ENCODE data around the gene RFX4. TPM values are rescaled to one million over a fixed set of nuclear protein-coding genes. Genes with fewer than 3 reads are reported as not detected.

Gene RFX4
- total and polyA plus RNA-seq, 9 of the 15 experiments (the other 6 are each of a cell fraction or from before 2014, with no cell fraction given) = not detected

DNA sequence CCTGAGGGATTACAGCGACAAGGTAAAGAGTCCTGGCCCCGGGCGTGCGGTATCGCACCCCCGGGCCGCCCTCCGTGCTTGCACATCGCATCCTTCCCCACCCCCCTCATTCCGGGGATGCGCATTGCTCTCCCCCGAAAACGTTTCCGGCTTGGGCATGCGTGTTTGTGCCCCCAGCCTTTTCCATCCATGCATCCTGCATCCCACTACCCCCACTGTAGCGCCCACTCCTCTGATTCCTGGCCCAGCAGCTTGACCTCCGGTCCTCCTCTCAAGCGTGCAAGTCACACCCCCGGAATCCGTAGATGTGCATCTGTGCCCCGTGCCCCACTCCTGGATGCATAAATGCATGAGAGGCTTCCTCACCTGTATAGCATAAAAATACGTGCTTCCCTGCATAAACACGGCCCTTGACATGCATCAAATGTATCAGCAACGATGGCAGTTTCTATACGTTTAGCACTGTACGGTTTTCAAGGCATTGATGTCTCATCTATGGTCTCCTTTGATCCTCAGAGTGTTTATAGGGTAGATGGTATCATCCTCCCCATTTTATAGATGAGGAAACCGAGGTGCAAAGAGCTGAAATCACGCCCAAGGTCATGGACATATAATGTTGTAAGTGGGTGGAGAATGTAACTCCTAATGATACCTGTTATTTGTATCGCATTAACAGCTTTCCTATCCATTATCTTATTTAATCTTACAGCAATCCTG lies 192.2 kb downstream of the RFX4 start (continued):
- TF ChIP-seq LCOR (CRISPR knock-in tag; IDR thresholded peaks at IDR 0.05) (no peak), HDAC1 (IDR thresholded peaks at IDR 0.05) (0 out of 4 replicates have a peak, but pooled peaks of 1 of the 2 experiments have one; percentile 2), FUS (optimal IDR thresholded peaks at IDR 0.05; ENCODE audit: low read depth, low read length) (no peak), NCOA1 (IDR thresholded peaks at IDR 0.05; ENCODE audit: low read depth) (no peak), TCF3 (CRISPR knock-in tag; IDR thresholded peaks at IDR 0.05) (no peak), CBX8 (IDR thresholded peaks at IDR 0.05; ENCODE audit: borderline replicate concordance, extremely low read depth, low read depth, low read length, poor library complexity, severe bottlenecking) (no peak), TEAD4 (IDR thresholded peaks at IDR 0.05; ENCODE audit: low read length) (no peak), TEAD4 (CRISPR knock-in tag; IDR thresholded peaks at IDR 0.05; ENCODE audit: borderline replicate concordance) (no peak), TFAM (CRISPR knock-in tag; conservative IDR thresholded peaks at IDR 0.05) (no peak), ELF1 (tag; IDR thresholded peaks at IDR 0.05) (no peak), SREBF2 (CRISPR knock-in tag; IDR thresholded peaks at IDR 0.05) (no peak), TBL1XR1 (IDR thresholded peaks at IDR 0.05; ENCODE audit: low read length in 2 of 2) (no peak), ARHGAP35 (IDR thresholded peaks at IDR 0.05; ENCODE audit: partially characterized antibody) (no peak), ESRRA (IDR thresholded peaks at IDR 0.05; ENCODE audit: borderline replicate concordance, low read depth) (peak; percentile 93), KDM5B (IDR thresholded peaks at IDR 0.05; ENCODE audit: insufficient replicate concordance, low read depth, low read length) (peak; percentile 61), MCM5 (IDR thresholded peaks at IDR 0.05; ENCODE audit: low read depth) (no peak), ZNF311 (CRISPR knock-in tag; IDR thresholded peaks at IDR 0.05) (no peak), ZNF696 (CRISPR knock-in tag; conservative IDR thresholded peaks at IDR 0.05) (no peak), KDM4B (IDR thresholded peaks at IDR 0.05; ENCODE audit: borderline replicate concordance in 2 of 2, low read depth in 1 of 2) (no peak), NFYB (IDR thresholded peaks at IDR 0.05; ENCODE audit: extremely low read depth, insufficient read length) (no peak), ZNF12 (CRISPR knock-in tag; IDR thresholded peaks at IDR 0.05) (no peak), ZC3H4 (CRISPR knock-in tag; IDR thresholded peaks at IDR 0.05; ENCODE audit: borderline replicate concordance) (0 out of 2 replicates have a peak, but pooled peaks have one; percentile 32)
- TF ChIP-seq, protein P1, sequence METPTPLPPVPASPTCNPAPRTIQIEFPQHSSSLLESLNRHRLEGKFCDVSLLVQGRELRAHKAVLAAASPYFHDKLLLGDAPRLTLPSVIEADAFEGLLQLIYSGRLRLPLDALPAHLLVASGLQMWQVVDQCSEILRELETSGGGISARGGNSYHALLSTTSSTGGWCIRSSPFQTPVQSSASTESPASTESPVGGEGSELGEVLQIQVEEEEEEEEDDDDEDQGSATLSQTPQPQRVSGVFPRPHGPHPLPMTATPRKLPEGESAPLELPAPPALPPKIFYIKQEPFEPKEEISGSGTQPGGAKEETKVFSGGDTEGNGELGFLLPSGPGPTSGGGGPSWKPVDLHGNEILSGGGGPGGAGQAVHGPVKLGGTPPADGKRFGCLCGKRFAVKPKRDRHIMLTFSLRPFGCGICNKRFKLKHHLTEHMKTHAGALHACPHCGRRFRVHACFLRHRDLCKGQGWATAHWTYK (CRISPR knock-in tag; IDR thresholded peaks at IDR 0.05) = no peak
- TF ChIP-seq, protein P2, sequence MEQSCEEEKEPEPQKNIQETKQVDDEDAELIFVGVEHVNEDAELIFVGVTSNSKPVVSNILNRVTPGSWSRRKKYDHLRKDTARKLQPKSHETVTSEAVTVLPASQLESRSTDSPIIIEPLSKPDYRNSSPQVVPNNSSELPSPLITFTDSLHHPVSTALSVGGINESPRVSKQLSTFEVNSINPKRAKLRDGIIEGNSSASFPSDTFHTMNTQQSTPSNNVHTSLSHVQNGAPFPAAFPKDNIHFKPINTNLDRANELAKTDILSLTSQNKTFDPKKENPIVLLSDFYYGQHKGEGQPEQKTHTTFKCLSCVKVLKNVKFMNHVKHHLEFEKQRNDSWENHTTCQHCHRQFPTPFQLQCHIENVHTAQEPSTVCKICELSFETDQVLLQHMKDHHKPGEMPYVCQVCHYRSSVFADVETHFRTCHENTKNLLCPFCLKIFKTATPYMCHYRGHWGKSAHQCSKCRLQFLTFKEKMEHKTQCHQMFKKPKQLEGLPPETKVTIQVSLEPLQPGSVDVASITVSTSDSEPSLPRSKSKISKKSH (CRISPR knock-in tag; IDR thresholded peaks at IDR 0.05) = no peak
- TF ChIP-seq, protein P3, sequence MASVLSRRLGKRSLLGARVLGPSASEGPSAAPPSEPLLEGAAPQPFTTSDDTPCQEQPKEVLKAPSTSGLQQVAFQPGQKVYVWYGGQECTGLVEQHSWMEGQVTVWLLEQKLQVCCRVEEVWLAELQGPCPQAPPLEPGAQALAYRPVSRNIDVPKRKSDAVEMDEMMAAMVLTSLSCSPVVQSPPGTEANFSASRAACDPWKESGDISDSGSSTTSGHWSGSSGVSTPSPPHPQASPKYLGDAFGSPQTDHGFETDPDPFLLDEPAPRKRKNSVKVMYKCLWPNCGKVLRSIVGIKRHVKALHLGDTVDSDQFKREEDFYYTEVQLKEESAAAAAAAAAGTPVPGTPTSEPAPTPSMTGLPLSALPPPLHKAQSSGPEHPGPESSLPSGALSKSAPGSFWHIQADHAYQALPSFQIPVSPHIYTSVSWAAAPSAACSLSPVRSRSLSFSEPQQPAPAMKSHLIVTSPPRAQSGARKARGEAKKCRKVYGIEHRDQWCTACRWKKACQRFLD (CRISPR knock-in tag; IDR thresholded peaks at IDR 0.05) = peak; percentile 3; the same call in 1 of the 2 replicates
